Measurements from ENCODE around the gene SKP2.
"Not testable (repeated sequence)": the region's sequence is repeated elsewhere in the genome, so short reads cannot be mapped to it uniquely, and the experiment has no call there.

SKP2 gene

DNA sequence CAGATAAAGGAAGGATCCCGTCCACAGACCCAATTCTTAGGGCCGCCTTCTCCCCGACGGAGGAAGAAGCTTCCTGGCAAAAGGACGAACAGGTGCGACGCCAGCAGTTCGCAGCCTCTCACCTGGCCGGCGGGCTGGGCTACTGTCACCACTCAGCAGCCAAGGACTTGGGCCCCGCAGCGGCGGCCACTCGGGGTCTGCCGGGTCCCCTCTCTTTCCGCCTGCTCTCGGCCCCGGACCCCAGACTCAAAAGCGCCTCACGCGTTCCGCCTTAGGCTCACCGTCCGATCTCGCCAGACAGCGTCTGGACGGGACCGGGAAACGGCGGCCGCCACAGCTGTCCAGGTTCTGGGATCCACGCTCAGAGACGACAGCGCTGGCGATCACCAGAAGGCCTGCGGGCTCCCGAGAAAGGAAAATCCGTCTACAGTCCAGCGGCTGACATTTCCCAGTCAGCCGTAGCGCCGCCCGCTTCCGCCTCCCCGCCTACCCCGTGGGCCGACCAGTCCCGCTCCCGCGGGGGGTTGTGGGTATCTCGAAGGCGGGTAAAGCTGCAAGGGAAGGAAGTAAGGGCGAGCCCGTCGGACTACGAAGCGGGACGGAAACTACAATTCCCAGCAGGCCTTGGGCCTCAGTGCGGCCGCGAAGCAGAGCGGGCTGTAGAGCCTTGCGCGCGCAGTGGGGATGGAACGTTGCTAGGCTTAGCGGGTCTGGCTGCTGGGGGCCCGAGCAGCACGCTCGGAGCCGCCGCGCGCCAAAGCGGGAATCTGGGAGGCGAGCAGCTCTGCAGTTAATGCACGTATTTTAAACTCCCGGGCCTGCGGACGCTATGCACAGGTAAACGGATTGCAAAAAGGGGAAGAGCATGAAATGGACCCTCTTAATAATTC lies at the start of gene SKP2, which contains the start of gene LMBRD2:
SKP2 (plus strand) TSS at position 678 of the 890 bp plus-strand sequence; CDS start at position 830, 152 bp downstream.
LMBRD2 (minus strand) TSS at position 454 of the 890 bp plus-strand sequence. CDS start 8,538 bp downstream, outside the sequence.
- peak; percentile 96 for DNase-seq

DNA sequence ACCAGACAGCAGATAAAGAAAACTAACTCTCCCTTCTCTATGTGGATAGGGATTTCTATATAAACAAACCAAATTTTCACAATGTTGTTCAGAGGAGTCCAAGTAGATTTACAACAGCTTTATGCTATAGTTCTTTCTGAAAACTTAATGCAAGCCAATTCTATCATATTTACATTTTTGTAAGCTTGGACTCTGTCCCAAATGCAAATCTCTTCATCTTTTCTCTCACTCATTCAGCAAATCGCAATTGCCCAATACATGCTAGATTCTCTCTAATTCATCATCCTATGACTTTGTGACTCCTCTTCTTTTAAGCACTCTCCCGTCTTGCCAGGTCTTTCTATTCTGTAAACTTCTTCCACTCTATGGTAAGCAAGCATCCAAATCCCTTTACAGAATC lies 46.1 kb upstream of the SKP2 start:
- no peak for DNase-seq

DNA sequence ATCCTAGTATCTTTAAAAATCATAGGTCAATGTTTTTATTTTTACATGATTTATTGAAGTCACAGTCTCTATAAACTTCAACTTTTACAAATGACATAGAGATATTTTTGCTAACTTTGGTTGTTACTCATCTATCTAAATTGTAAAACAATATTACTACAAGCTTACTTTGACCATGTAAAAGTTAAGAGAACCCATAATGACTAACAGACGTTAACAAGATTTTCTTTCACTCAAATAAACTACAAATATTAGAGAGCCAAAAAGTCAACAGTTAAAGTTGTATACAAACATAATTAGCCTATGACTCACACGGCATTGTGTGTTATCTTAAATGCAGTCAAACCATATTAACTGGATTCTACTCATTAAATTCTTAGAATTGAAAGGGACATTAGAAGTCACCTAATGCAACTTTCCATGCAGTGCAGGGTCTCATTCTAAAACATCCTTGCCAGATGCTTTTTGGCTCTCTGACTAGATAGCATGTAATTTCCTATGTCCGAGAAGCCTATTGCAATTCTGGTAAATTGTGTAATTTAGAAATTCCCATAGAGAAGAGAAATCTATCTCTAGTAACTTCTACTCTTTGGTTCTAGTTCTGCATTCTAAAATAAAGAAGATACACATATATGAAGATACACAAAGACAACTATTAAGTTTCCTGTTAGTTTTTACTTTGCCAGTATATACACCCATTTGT lies 43.0 kb upstream of the SKP2 start:
- no peak for DNase-seq

DNA sequence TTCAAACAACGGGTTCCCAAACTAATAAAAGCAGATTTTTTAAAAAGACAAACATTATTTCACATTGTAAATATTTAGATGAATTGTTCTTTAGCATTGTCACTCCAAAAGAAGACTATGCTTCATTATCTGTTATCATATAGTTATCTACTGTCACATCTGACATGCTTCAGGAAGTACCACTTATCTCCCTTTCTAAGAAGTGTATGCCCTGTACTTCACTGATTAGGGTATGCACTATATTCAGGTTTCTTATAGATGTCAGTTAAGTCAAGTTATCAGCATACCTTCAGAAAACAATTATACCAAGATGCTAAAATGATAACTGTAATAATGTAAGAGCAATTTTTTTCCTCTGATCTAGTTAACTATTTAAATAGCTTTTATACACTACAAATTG lies 40.7 kb upstream of the SKP2 start:
- no peak for DNase-seq

DNA sequence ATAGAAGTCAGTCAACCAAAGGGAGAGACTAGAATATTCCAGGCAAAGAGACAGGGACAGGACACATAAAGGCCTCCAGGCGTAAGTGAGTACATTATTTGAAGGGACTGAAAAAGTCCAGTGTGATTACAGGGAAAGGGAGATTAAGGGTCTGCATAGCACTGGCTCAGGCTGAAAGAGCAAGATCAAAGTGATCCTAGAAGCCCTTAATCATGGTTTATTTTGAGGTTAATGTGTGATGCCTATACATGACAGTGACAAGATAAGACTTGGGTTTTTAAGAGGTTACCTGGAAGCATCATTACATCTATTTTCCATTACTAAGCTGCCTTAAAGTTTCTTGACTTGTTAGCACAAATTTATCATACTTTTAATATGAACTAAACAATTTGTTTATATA lies 26.0 kb upstream of the SKP2 start:
- no peak for DNase-seq

DNA sequence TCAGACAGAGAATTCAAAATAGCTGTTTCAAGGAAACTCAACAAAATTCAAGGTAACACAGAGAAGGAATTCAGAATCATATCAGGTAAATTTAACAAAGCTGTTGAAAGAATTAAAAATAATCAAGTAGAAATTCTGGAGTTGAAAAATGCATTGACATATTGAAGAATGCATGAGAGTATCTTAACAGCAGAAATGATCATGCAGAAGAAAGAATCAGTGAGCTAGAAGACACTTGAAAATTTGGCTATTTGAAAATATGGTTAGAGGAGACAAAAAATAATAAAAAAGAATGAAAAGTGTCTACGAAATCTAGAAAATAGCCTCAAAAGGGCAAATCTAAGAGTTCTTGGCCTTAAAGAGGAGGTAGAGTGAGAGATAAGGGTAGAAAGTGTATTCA lies 23.1 kb upstream of the SKP2 start:
- no peak for DNase-seq

DNA sequence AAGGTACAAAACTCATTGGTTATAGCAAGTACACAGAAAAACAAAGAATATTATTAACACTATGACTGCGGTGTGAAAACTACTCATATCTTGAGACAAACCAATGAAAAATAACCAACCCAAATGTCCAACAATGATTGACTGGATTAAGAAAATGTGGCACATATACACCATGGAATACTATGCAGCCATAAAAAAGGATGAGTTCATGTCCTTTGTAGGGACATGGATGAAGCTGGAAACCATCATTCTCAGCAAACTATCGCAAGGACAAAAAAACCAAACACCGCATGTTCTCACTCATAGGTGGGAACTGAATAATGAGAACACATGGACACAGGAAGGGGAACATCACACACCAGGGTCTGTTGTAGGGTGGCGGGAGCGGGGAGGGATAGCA lies 22.2 kb upstream of the SKP2 start:
- not testable (repeated sequence) for DNase-seq

DNA sequence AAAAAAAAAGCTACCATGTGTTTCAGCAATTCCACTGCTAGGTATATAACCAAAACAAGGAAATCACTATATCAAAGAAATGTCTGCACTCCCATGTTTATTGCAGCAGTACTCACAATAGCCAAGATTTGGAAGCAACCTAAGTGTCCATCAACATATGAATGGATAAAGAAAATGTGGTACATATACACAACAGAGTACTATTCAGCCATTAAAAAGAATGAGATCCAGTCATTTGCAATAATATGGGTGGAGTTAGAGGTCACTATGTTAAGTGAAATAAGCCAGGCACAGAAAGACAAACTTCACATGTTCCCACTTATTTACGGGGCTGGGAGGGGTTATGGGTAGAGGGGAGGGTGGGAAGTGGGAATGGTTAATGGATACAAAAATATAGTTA lies 18.9 kb upstream of the SKP2 start:
- not testable (repeated sequence) for DNase-seq

DNA sequence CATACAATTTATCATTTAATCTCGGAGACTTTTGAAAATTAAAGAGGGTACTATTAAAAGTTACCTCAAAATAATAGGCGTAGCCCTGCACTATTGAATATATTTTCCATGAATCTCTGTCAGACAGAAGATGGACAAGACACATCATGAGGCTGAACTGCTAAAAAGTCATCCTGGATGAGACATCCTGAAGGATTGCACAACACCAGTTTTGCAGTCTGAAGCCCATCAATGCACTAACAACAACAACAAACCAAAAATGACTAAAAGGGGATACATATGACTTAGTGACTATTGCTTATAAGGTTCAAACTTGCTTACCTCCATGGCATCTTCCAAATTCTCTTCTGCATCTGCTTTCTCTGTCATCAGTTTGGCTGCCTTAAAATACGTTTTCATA lies 15.9 kb upstream of the SKP2 start:
- DNase-seq = no peak

DNA sequence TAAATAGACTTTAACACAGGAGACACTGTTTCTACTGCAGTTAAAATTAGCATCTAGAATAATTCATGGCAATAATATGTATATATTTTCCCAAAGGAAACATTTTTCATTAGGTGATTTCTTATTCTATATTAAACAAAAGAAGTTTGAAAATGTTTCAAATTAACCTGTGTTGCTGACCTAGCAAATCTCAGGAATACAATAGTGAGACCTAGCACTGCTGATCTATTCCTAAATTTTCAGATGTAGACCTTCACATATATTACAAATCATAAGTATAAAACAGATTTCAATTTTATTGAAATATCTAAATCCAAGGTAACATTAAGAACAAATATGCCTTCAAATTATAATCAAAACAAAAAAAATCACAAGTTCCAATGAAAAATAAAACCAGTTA lies 15.3 kb upstream of the SKP2 start:
- no peak for DNase-seq

DNA sequence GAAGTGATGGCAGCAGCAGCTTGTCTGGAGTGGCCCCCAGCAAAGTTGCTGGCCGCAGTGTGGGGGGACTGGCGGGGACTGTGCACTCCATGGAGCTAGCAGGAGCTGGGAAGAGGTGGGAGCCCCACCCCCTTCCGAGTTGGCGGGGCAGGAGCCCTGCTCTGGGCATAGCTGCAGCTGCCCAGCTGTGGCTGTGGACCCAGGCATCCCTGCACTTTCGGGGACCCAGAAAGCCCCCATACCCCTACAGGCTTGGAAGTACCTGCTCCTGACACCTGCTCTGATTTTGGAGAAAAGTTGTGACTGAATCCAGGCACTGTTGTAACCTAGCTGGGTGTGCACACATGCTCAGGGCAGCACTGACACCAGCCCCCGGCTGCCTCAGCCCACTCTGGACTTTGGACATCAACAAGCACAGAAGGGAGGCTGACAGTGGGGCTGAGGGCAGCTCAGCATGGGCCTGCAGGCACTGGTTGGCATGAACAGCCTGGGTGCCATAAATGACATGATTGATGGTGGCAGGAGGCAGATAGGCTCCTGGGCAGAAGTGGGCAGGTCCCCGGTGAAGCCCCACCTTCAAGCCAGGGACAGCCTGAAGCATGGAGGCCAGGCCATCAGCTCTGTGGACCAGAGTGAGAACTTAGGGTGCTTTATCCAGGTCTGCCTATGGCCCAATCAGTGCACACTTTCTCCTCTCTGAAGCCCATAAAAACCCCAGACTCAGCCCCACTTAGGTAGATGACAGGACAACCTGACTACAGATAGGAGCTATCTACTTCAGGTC lies 12.8 kb upstream of the SKP2 start:
- DNase-seq = no peak

DNA sequence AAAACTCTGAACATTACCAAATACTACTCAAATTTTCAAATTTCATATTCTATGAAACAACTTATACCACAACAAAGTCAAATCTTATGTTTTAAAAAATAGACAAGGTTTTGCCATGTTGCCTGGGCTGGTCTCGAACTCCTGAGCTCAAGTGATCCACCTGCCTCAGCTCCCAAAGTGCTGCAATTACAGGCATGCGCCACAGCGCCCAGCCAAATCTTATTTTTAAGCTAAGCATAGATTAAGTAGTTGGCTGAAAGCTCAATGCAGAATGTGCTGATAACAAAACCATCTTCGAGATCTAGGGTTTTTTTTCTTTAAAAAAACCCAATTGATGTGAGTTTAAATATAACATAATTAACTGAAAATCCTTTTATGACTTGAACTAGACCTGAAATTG lies 6.6 kb upstream of the SKP2 start:
- no peak for DNase-seq

DNA sequence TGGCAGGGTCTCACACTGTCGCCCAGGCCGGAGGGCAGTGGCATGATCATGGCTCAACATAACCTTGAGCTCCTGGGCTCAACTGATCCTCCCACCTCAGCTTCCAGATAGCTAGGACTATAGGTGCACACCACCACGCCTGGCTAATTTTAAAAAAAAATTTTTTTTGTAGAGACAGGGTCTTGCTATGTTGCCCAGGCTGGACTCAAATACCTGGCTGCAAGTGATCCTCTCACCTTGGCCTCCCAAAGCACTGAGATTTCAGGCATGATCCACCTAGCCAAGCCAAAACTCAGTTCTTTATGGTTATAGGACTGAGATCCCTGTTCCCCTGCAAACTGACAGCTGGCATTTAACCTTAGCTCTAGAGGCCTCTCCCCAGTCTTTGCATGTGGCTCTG lies 5.5 kb upstream of the SKP2 start:
- no peak for DNase-seq

DNA sequence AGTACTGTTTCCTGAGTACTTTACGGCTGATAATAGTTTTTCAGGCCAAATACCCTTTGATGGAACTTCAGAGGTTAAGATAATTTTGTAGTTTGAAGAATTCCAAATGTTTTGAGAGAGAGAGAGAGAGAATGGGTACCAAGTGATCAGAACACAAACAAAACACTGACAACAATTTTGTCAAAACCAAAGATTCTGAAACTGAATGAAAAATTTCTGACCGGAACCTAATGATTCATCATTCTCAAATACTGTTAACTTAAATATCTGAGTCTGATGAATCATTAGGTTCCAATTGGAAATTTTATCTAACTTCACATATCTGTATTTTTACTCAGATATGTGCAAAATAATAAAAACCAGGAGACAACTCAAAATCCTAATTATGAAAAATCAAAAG lies 4.2 kb upstream of the SKP2 start:
- no peak for DNase-seq

DNA sequence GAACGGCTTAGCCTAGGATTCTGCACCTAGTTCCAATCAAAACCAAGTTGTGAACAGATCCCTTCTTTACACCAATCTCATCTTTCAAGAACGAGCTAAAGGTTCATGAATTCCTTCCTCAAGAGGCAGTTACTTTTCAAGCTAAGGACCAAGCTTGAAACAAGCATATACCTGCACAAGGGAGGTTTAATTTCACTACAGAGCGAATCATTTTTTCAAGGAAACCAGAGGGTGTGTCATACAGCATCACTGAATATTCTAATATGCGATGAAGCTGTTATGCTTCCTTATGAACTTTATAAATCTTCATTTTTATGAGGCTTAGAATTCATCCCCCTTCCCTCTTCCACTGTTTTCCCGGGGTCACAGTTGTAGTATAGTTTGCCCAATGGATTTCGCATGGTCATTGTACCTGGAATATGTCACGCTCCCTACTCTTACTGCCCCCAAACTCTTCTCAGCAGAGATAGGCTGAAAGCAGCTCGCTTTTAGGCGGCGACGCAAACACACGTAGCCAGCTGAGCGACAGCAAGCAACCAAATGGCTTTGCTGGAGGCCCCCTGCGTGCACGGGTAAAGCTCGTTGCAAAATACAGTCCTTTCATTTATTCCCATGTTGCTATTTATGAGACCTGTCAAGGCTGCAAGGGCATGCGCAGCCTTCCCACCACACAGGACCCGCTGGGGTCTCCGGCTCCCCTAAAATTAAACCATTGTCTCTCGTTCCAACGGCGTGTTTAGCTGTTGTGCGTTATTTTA lies 1.1 kb upstream of the SKP2 start:
- DNase-seq = peak; percentile 28

DNA sequence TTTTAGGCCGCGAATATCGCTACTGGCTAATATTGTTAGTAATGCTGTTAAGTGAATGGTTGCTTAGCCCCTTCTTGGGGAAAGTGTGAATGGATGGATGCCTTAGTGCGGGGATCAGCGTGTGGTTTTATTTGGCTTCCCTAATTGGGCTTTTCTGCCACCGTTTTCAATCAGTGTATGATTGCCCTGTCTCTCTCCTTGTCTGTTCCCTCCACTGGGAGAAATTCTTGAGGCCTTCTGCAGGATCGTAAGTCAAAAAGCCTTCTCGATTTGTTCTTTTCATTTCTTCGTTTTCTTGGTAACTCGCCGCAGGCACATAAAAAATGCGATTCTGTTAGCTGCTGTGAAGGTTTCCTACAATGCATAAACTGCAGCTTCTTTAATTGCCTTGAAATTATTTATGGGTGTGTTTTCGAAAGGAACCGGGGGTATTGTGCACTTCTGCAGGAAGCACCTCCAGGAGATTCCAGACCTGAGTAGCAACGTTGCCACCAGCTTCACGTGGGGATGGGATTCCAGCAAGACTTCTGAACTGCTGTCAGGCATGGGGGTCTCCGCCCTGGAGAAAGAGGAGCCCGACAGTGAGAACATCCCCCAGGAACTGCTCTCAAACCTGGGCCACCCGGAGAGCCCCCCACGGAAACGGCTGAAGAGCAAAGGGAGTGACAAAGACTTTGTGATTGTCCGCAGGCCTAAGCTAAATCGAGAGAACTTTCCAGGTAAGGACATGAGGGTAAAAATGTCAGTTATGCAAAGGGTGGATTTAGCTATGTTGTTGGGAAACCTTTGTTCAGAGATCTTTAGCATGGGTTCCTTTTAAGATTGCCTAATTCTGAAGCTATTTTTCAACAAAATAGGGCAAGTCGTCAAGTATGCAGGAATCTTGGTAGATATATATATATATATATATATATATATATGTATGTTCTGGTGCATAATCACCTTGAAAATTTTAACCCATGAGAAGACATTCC lies 700 bp downstream of the SKP2 start:
- DNase-seq = peak; percentile 52

DNA sequence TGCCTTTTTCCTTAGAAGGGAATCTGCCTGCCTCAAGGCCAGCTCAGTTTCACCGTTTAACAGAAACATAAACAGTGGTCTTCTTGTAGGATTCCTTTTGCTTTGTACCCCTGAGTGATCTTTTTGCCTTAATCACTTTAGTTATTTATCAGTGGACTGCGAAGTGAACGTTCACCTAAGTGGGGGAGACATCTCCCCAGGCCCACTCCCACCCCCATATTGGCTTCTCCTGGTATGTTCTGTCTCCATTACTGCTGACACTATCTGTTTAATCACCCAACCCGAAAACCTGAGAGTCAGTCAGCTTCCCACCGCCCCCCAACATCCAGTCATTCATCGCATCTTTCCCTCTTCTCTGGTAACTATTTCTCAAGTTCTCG lies 1.4 kb downstream of the SKP2 start:
- no peak for DNase-seq

DNA sequence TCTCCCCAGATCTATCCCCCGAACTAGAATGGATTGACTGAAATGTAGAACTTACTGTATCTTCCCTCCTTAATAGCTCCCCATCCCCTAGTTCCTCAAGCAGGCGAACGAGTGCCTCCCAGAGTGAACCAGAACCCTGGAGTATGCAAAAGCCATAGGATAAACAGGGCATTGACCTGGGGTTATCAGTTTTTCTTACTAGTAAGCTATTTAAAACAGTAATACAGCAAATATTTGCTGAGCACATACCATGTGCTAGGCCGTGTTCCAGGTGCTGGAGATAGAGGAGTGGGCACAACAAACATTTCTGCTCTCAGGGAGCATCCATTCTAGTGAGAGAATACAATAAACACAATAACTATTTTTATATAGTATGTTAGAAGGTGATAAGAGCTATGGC lies 1.8 kb downstream of the SKP2 start:
- DNase-seq = no peak

DNA sequence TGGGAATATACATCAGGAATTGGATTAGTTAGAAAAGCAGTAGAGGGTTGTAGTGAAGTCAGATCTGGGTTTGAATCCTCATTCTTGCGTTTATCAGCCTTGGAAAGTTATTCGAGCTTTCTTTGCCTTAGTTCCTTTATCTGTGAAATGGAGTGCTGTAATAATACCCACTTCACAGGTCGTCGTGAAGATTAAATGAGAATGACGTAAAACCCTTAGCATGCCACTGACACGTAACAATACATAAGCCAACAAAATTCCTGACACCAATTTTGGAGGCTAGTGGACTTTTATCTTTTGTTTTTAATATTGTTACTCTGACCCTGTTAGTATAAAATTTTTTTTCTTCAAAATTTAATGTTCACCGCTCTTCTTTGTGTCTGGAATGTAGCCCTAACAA lies 3.4 kb downstream of the SKP2 start:
- DNase-seq = no peak

DNA sequence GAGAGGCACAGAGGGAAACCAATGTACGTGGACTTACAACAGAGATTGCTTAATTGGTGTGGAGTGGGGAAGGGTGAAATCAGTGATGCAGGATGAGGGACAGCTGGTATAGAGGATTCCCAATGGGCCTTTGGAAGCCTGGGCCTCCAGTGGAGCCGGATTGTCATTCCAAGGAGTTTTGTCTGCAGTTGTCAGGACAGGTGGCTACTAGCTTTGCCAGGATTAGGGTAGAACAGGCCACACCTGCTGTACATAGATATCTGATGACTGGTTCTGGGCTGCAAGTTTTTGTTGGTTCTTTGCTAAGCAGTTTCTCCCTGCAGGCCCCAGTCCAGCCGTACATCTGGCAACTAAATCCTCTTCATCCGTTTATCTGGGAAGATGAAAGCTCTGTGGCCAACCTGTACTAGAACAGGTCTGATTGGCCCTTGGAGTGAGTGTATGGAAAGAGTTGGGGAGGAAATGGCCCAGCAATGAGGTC lies 4.2 kb downstream of the SKP2 start:
- DNase-seq = no peak

DNA sequence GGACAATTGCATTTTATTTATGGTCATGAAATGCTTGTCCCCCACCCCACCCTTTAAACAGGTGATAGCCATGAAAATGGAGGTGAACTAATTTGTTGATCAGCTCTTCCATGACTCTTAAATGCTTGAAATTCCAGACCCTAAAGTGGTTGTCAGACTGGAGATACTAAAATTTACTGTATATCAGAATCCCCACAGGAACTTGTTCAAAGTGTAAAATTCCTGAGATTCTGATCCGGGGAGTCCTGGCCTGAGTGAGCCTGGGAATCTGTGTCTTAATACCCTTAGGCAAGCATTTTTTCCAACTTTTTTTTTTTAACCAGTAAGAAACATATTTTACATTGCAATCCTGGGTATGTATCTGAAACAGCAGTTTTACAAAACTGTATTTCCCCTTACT lies 4.7 kb downstream of the SKP2 start:
- peak; percentile 8 for DNase-seq

Data from kidney glomerular epithelial cell (primary cell).